Subcutaneous abdominal adipose tissue (tissue), 5 donors: Measurements from ENCODE around the gene PDGFRA.
A peak's percentile ranks its signal among the peaks of the same experiment; 100 is the strongest.

Source experiments
- H3K27ac ChIP-seq: one replicate; pipeline ENCODE4 v1.7.0; 2013; ENCODE audit warnings: low read depth, mild to moderate bottlenecking, inconsistent platforms, low read length, moderate library complexity
- H3K27me3 ChIP-seq, 5 donors: one replicate each; pipeline ENCODE4 v1.7.0; 2013; ENCODE audit warnings: low read length in 5 of 5, inconsistent platforms in 1 of 5; ENCODE audit not compliant: control insufficient read depth in 5 of 5, insufficient read depth in 4 of 5
- H3K36me3 ChIP-seq, 5 donors: one replicate each; pipeline ENCODE4 v1.7.0; 2013; ENCODE audit warnings: low read length in 5 of 5; ENCODE audit not compliant: control insufficient read depth in 5 of 5, insufficient read depth in 5 of 5
- H3K4me1 ChIP-seq, 5 donors: one replicate each; pipeline ENCODE4 v1.7.0; 2013; ENCODE audit warnings: low read length in 5 of 5, mild to moderate bottlenecking in 3 of 5, moderate library complexity in 1 of 5; ENCODE audit not compliant: control insufficient read depth in 5 of 5, insufficient read depth in 5 of 5
- H3K4me3 ChIP-seq, 5 donors: one replicate each; pipeline ENCODE4 v1.7.0; 2013; ENCODE audit warnings: low read length in 5 of 5, low read depth in 1 of 5
- H3K9ac ChIP-seq, 5 donors: one replicate each; pipeline ENCODE4 v1.7.0; 2013; ENCODE audit warnings: low read length in 5 of 5, mild to moderate bottlenecking in 4 of 5, moderate library complexity in 3 of 5
- H3K9me3 ChIP-seq, 5 donors: one replicate each; pipeline ENCODE4 v1.7.0; 2013; ENCODE audit warnings: low read length in 5 of 5; ENCODE audit not compliant: control insufficient read depth in 5 of 5
- donor health status: healthy.
- donor health status: healthy.
- donor health status: healthy.
- donor health status: healthy.
- donor health status: healthy.

PDGFRA gene

GRCh38 chr4:54274795-54275665 lies 45.9 kb downstream of the PDGFRA start:
- Histone ChIP-seq H3K27ac (no peak overlapping the region), H3K36me3 (peaks cover 0 to 11% (median 3%) of the 10 kb centered on the region in 5 donors)

GRCh38 chr4:54276641-54277430 lies 47.7 kb downstream of the PDGFRA start:
- H3K27me3 ChIP-seq: peaks cover 0 to 7% (median 0%) of the 10 kb centered on the region in 5 donors
- no peaks in the 10 kb centered on the region for H3K9me3 ChIP-seq
- H3K36me3 ChIP-seq: peaks cover 0 to 11% (median 3%) of the 10 kb centered on the region in 5 donors
- peaks cover 2 to 30% (median 18%) of the 10 kb centered on the region in 5 donors for H3K4me1 ChIP-seq
- H3K9ac ChIP-seq: no peak overlapping the region
- H3K4me3 ChIP-seq: peak overlapping the region in 2 of 5 donors; percentile 19 to 26
- no peak overlapping the region for H3K27ac ChIP-seq

More at GRCh38 chr4:54274795-54275665, 45.9 kb downstream of the PDGFRA start:
- H3K4me1 ChIP-seq: peaks cover 2 to 15% (median 8%) of the 10 kb centered on the region in 5 donors
- H3K9me3 ChIP-seq: no peaks in the 10 kb centered on the region
- no peak overlapping the region for H3K4me3 ChIP-seq
- peaks cover 0 to 7% (median 0%) of the 10 kb centered on the region in 5 donors for H3K27me3 ChIP-seq
- H3K9ac ChIP-seq: no peak overlapping the region

GRCh38 chr4:54277691-54278090 lies 48.6 kb downstream of the PDGFRA start:
- no peak overlapping the region for H3K4me3 ChIP-seq
- peaks cover 2 to 34% (median 18%) of the 10 kb centered on the region in 5 donors for H3K4me1 ChIP-seq
- H3K27ac ChIP-seq: no peak overlapping the region
- H3K9ac ChIP-seq: no peak overlapping the region
- no peaks in the 10 kb centered on the region for H3K9me3 ChIP-seq
- H3K36me3 ChIP-seq: peaks cover 0 to 11% (median 0%) of the 10 kb centered on the region in 5 donors
- H3K27me3 ChIP-seq: peaks cover 0 to 7% (median 0%) of the 10 kb centered on the region in 5 donors

GRCh38 chr4:54278216-54278615 lies 49.1 kb downstream of the PDGFRA start:
- Histone ChIP-seq H3K9me3 (peaks cover 0 to 2% (median 0%) of the 10 kb centered on the region in 5 donors), H3K4me1 (peaks cover 2 to 34% (median 18%) of the 10 kb centered on the region in 5 donors)

GRCh38 chr4:54281054-54281766 lies 52.1 kb downstream of the PDGFRA start:
- Histone ChIP-seq H3K4me1 (peaks cover 2 to 34% (median 18%) of the 10 kb centered on the region in 5 donors), H3K9ac (no peak overlapping the region), H3K36me3 (peaks cover 0 to 15% (median 5%) of the 10 kb centered on the region in 5 donors), H3K27me3 (no peaks in the 10 kb centered on the region), H3K4me3 (no peak overlapping the region), H3K27ac (peak overlapping the region; percentile 84), H3K9me3 (peaks cover 0 to 8% (median 0%) of the 10 kb centered on the region in 5 donors)

More at GRCh38 chr4:54278216-54278615, 49.1 kb downstream of the PDGFRA start:
- Histone ChIP-seq H3K4me3 (no peak overlapping the region), H3K27me3 (peaks cover 0 to 7% (median 0%) of the 10 kb centered on the region in 5 donors), H3K36me3 (peaks cover 0 to 11% (median 0%) of the 10 kb centered on the region in 5 donors), H3K9ac (no peak overlapping the region), H3K27ac (no peak overlapping the region)

GRCh38 chr4:54282837-54283236 lies 53.7 kb downstream of the PDGFRA start:
- Histone ChIP-seq H3K4me3 (no peak overlapping the region), H3K27me3 (no peaks in the 10 kb centered on the region), H3K9me3 (peaks cover 0 to 8% (median 0%) of the 10 kb centered on the region in 5 donors), H3K9ac (no peak overlapping the region), H3K4me1 (peaks cover 0 to 23% (median 11%) of the 10 kb centered on the region in 5 donors), H3K36me3 (peaks cover 0 to 21% (median 6%) of the 10 kb centered on the region in 5 donors), H3K27ac (no peak overlapping the region)

- H3K36me3 ChIP-seq: peaks cover 0 to 32% (median 12%) of the 10 kb centered on the region in 5 donors
Measured at GRCh38 chr4:54289316-54289715, 60.2 kb downstream of the PDGFRA start.

GRCh38 chr4:54290980-54291379 lies 61.9 kb downstream of the PDGFRA start:
- Histone ChIP-seq H3K36me3 (peaks cover 0 to 34% (median 8%) of the 10 kb centered on the region in 5 donors), H3K9ac (no peak overlapping the region), H3K27me3 (no peaks in the 10 kb centered on the region), H3K4me1 (no peaks in the 10 kb centered on the region), H3K9me3 (no peaks in the 10 kb centered on the region), H3K27ac (no peak overlapping the region), H3K4me3 (no peak overlapping the region)

More at GRCh38 chr4:54289316-54289715, 60.2 kb downstream of the PDGFRA start:
- Histone ChIP-seq H3K4me1 (no peaks in the 10 kb centered on the region), H3K9me3 (no peaks in the 10 kb centered on the region), H3K27me3 (no peaks in the 10 kb centered on the region), H3K4me3 (no peak overlapping the region), H3K27ac (no peak overlapping the region), H3K9ac (no peak overlapping the region)

- Histone ChIP-seq H3K4me3 (no peak overlapping the region), H3K36me3 (peaks cover 0 to 13% (median 0%) of the 10 kb centered on the region in 5 donors), H3K27me3 (no peaks in the 10 kb centered on the region), H3K4me1 (no peaks in the 10 kb centered on the region), H3K9me3 (peaks cover 0 to 4% (median 0%) of the 10 kb centered on the region in 5 donors), H3K9ac (no peak overlapping the region), H3K27ac (no peak overlapping the region)
Measured at GRCh38 chr4:54296548-54297203, 67.6 kb downstream of the PDGFRA start.
